Mesenchymal stem cell (in vitro differentiated cells and primary cell): ENCODE data around the gene ITSN1.

Experiments used
- DNase-seq: peaks from one replicate; pipeline ENCODE4 v3.0.0-alpha.2; 2013
- H2AFZ ChIP-seq: one replicate; pipeline ENCODE4 v1.6.1; 2013; ENCODE audit warnings: low read depth, mild to moderate bottlenecking, control low read depth, inconsistent platforms, low read length, moderate library complexity
- H2AK5ac ChIP-seq: 2 replicates; pipeline ENCODE4 v1.6.1; 2013; ENCODE audit warnings: low read length, moderate library complexity, mild to moderate bottlenecking, inconsistent platforms; ENCODE audit not compliant: severe bottlenecking
- H2BK120ac ChIP-seq: one replicate; pipeline ENCODE4 v1.6.1; 2013; ENCODE audit warnings: low read depth, mild to moderate bottlenecking, inconsistent platforms, low read length, moderate library complexity
- H2BK12ac ChIP-seq, 2 experiments: one replicate each; pipeline ENCODE4 v1.6.1; 2013; ENCODE audit warnings: inconsistent platforms in 2 of 2, low read length in 2 of 2, mild to moderate bottlenecking in 2 of 2, moderate library complexity in 2 of 2, control low read depth in 1 of 2
- H2BK15ac ChIP-seq: one replicate; pipeline ENCODE4 v1.6.1; 2013; ENCODE audit warnings: mild to moderate bottlenecking, low read depth, inconsistent platforms; ENCODE audit not compliant: poor library complexity, severe bottlenecking
- H2BK5ac ChIP-seq: 2 replicates; pipeline ENCODE4 v1.6.1; 2013; ENCODE audit warnings: low read depth, mild to moderate bottlenecking, low read length, control low read depth, inconsistent platforms; ENCODE audit not compliant: poor library complexity, severe bottlenecking
- H3K14ac ChIP-seq, 2 experiments: one replicate each; pipeline ENCODE4 v1.6.1; 2013; ENCODE audit warnings: inconsistent platforms in 2 of 2, low read length in 2 of 2, control low read depth in 1 of 2, mild to moderate bottlenecking in 1 of 2, moderate library complexity in 1 of 2
- H3K18ac ChIP-seq, 2 experiments: one replicate each; pipeline ENCODE4 v1.6.1; 2013; ENCODE audit warnings: inconsistent platforms in 2 of 2, low read length in 2 of 2, control low read depth in 1 of 2, low read depth in 1 of 2, mild to moderate bottlenecking in 1 of 2
- H3K23ac ChIP-seq, 2 experiments: one replicate each; pipeline ENCODE4 v1.6.1; 2013; ENCODE audit warnings: inconsistent platforms in 2 of 2, low read length in 2 of 2, mild to moderate bottlenecking in 2 of 2, moderate library complexity in 2 of 2, control low read depth in 1 of 2
- H3K27ac ChIP-seq: 2 replicates; pipeline ENCODE4 v1.5.1; 2013; ENCODE audit warnings: mild to moderate bottlenecking, moderate library complexity, low read length, control low read depth, inconsistent platforms; ENCODE audit not compliant: poor library complexity, severe bottlenecking
- H3K27me3 ChIP-seq, 2 experiments: 2 replicates each; pipeline versions ENCODE4 v1.6.1 to v1.7.0; 2013; ENCODE audit warnings: low read length in 2 of 2, mild to moderate bottlenecking in 2 of 2, moderate library complexity in 2 of 2, control low read depth in 1 of 2, inconsistent platforms in 1 of 2; ENCODE audit not compliant: control insufficient read depth in 1 of 2, insufficient read depth in 1 of 2
- H3K36me3 ChIP-seq, 2 experiments: 2 replicates each; pipeline versions ENCODE4 v1.6.1 to v1.7.0; 2013; ENCODE audit warnings: low read length in 2 of 2, control low read depth in 1 of 2, inconsistent platforms in 1 of 2, low read depth in 1 of 2, mild to moderate bottlenecking in 1 of 2; ENCODE audit not compliant: insufficient read depth in 2 of 2, control insufficient read depth in 1 of 2
- H3K4ac ChIP-seq, 2 experiments: one replicate each; pipeline ENCODE4 v1.6.1; 2013; ENCODE audit warnings: inconsistent platforms in 2 of 2, low read length in 2 of 2, mild to moderate bottlenecking in 2 of 2, moderate library complexity in 2 of 2, control low read depth in 1 of 2, low read depth in 1 of 2
- H3K4me1 ChIP-seq: 2 replicates; pipeline ENCODE4 v1.6.1; 2013; ENCODE audit warnings: low read depth, low read length, control low read depth; ENCODE audit not compliant: control insufficient read depth, insufficient read depth
- H3K4me2 ChIP-seq: 2 replicates; pipeline ENCODE4 v1.6.1; 2013; ENCODE audit warnings: low read length, mild to moderate bottlenecking, inconsistent platforms; ENCODE audit not compliant: poor library complexity, severe bottlenecking
- H3K4me3 ChIP-seq, 2 experiments: 2 replicates each; pipeline versions ENCODE4 v1.5.1 to v1.7.0; 2013; ENCODE audit warnings: low read length in 2 of 2, mild to moderate bottlenecking in 2 of 2, control low read depth in 1 of 2, low read depth in 1 of 2; ENCODE audit not compliant: insufficient read depth in 1 of 2
- H3K79me1 ChIP-seq: replicated peaks from 2 replicates; pipeline ENCODE4 v1.6.1; 2013; ENCODE audit warnings: mild to moderate bottlenecking, control low read depth, low read length, inconsistent platforms; ENCODE audit not compliant: poor library complexity, severe bottlenecking
- H3K9ac ChIP-seq: 2 replicates; pipeline ENCODE4 v1.7.0; 2013; ENCODE audit warnings: mild to moderate bottlenecking, low read length, moderate library complexity
- H3K9me3 ChIP-seq: 2 replicates; pipeline ENCODE4 v1.7.0; 2013; ENCODE audit warnings: mild to moderate bottlenecking, low read length; ENCODE audit not compliant: control insufficient read depth
- H4K8ac ChIP-seq: one replicate; pipeline ENCODE4 v1.6.1; 2013; ENCODE audit warnings: inconsistent platforms, mild to moderate bottlenecking, low read length, moderate library complexity
- H4K91ac ChIP-seq: one replicate; pipeline ENCODE4 v1.6.1; 2013; ENCODE audit warnings: mild to moderate bottlenecking, low read length, inconsistent platforms
- WGBS: methylation state at CpG from one replicate; pipeline ENCODE4 v1.1.7; 2013; ENCODE audit warnings: mixed read lengths; 5-methylcytosine and 5-hydroxymethylcytosine counted together

Gene ITSN1

DNA sequence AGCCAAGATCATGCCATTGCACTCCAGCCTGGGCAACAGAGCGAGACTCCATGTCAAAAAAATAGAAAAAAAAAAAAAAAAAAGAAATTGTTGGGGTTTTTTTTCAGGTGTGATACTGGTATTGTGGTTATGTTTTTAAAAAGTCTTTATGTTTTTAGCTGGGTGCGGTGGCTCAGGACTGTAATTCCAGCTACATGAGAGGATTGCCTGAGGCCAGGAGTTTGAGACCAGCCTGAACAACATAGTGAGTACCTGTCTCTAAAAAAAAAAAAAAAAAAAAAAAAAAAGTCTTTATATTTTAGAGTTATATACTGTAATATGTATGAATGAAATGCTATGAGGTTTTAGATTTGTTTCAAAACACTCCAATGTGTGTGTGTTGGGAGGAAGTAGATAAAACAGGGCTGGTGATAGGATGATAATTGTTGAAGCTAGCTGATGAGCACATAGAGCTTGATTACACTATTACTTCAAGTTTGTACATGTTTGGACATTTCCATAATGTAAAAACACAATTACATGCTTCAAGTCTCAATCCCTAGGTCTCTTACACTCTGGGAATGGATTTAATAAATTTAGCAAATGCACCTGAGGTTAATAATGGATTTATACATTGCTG lies 303.5 kb downstream of the ITSN1 start:
- Histone ChIP-seq H3K9me3 (peaks cover 3% of the 10 kb centered on the region), H2BK120ac (no peak overlapping the region), H3K4me2 (no peak overlapping the region), H3K14ac (no peak overlapping the region), H2BK12ac (no peak overlapping the region), H3K79me1 (peaks cover 2% of the 10 kb centered on the region), H2BK5ac (no peak overlapping the region), H3K23ac (no peak overlapping the region), H2AK5ac (no peak overlapping the region), H4K91ac (no peak overlapping the region), H3K27me3 (no peaks in the 10 kb centered on the region), H2AFZ (no peak overlapping the region), H4K8ac (no peak overlapping the region), H3K4me1 (peaks cover 24% of the 10 kb centered on the region), H3K9ac (no peak overlapping the region), H3K4me3 (no peak overlapping the region), H3K36me3 (no peaks in the 10 kb centered on the region), H3K27ac (no peak overlapping the region), H2BK15ac (no peak overlapping the region), H3K4ac (no peak overlapping the region), H3K18ac (no peak overlapping the region)
- 87% methylated on average over 2 of the region's 2 CpGs for WGBS
- no peak for DNase-seq

DNA sequence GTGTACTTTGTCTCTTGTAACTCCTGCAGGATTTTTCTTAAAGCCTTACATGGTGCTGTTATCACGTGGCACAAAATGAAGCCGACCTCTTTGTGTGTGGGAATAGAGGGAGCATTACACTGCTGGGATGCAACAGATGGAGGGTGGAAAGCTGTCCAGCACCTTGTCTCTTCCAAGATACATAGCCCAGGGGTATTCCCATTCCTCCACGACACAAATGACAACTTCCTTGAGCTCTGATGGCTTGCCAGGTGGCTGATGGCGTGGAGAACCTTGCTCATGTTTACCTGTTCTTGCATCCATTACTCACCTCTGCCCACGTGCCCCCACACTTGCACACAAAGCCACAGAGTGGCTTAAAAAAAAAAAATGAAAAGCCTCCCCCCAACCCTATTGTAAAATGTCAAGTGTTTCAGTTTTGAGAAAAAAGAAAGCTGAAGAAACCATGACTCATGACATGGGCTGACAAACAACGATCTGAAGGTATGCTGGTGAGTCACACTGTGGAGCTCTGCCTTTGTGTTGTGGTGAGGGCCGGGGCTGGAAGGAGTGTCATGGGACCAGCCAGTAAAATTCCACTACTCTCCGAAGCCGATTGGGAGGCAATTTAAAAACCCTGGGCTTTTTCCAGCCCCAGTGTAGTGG lies 305.3 kb downstream of the ITSN1 start:
- H3K4ac ChIP-seq: peak overlapping the region in 1 of 2 experiments; percentile 60
- peaks cover 2% of the 10 kb centered on the region for H3K79me1 ChIP-seq
- no peak overlapping the region for H2AFZ ChIP-seq
- H3K9ac ChIP-seq: peak overlapping the region; percentile 84
- H3K4me1 ChIP-seq: peaks cover 29% of the 10 kb centered on the region
- H2BK5ac ChIP-seq: peak overlapping the region; percentile 59
- H3K9me3 ChIP-seq: peaks cover 3% of the 10 kb centered on the region
- peak overlapping the region; percentile 91 for H3K27ac ChIP-seq
- peak overlapping the region; percentile 47 for H4K8ac ChIP-seq
- H3K23ac ChIP-seq: no peak overlapping the region
- no peaks in the 10 kb centered on the region for H3K36me3 ChIP-seq
- peak overlapping the region; percentile 4 for H2AK5ac ChIP-seq
- H4K91ac ChIP-seq: no peak overlapping the region
- H2BK15ac ChIP-seq: no peak overlapping the region
- no peak overlapping the region for H3K14ac ChIP-seq
- no peaks in the 10 kb centered on the region for H3K27me3 ChIP-seq
- H3K4me3 ChIP-seq: peak overlapping the region in 1 of 2 experiments; percentile 49
- peak overlapping the region; percentile 57 for H3K4me2 ChIP-seq
- no peak overlapping the region for H2BK120ac ChIP-seq
- H3K18ac ChIP-seq: peak overlapping the region; percentile 12 to 74
- peak; percentile 99 for DNase-seq
- H2BK12ac ChIP-seq: peak overlapping the region; percentile 64 to 91
- WGBS: 16% methylated on average over 8 of the region's 9 CpGs

DNA sequence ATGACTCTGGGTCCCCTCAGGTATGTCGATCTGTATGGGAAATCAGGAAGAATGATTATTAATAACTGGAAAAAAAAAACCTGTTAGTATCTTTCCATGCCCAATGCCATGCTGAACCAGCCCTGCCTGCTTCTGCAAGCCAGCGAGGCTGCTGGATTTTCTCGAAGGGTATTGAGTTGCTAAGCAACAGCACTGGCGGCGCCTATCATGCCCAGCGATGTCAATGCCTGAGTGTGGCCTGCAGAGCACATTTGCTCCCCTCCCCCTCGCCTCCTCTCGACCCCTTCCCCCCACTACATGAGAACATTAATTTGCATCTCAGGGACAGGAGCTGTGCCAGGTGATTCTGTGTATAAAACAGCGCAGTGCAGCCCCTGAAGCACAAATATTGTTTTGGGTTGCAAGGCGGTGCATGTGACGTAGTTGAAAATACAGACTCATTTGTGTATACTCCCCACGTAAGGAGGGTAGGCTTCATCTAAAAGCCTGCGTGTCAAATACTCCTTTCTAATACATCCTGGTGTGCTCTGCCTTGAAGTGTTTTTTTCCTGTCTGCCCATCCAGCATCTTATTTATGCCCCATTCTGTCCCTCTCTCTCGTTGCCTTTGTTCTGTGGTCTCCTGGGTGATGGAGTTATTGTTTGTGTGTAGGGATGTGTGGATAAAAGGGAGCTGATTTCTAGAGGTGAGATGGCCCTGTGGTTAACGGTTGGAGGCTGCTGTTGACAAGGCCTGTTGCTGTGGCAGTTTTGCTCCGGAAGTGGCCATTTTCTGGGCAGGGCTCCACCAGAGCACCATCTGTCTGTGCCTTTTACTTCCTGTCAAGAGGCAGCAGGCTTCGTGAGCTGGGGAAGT lies 306.0 kb downstream of the ITSN1 start:
- H3K27me3 ChIP-seq: no peaks in the 10 kb centered on the region
- peak; percentile 92 for DNase-seq
- H4K8ac ChIP-seq: peak overlapping the region; percentile 86
- peak overlapping the region; percentile 73 for H2BK15ac ChIP-seq
- H3K4me1 ChIP-seq: peaks cover 29% of the 10 kb centered on the region
- H3K23ac ChIP-seq: peak overlapping the region in 1 of 2 experiments; percentile 23
- peaks cover 2% of the 10 kb centered on the region for H3K79me1 ChIP-seq
- H2BK5ac ChIP-seq: peak overlapping the region; percentile 59
- peak overlapping the region; percentile 49 to 69 for H3K4ac ChIP-seq
- no peak overlapping the region for H3K4me3 ChIP-seq
- H3K18ac ChIP-seq: peak overlapping the region; percentile 62 to 95
- H2AK5ac ChIP-seq: peak overlapping the region; percentile 84
- H3K14ac ChIP-seq: peak overlapping the region in 1 of 2 experiments; percentile 35
- H2AFZ ChIP-seq: peak overlapping the region; percentile 54
- H4K91ac ChIP-seq: peak overlapping the region; percentile 96
- H3K4me2 ChIP-seq: peak overlapping the region; percentile 57
- WGBS: 18% methylated on average over 16 of the region's 17 CpGs
- peaks cover 3% of the 10 kb centered on the region for H3K9me3 ChIP-seq
- H3K36me3 ChIP-seq: no peaks in the 10 kb centered on the region
- H2BK12ac ChIP-seq: peak overlapping the region; percentile 70 to 96
- H3K9ac ChIP-seq: peak overlapping the region; percentile 84
- peak overlapping the region; percentile 94 for H2BK120ac ChIP-seq
- peak overlapping the region; percentile 91 for H3K27ac ChIP-seq
